Upper lobe of left lung (tissue), 6 donors: Measurements from ENCODE around the gene CCDC102B. TPM values are rescaled to one million over a fixed set of nuclear protein-coding genes. Genes with fewer than 3 reads are reported as not detected.
A peak's percentile ranks its signal among the peaks of the same experiment; 100 is the strongest.
"Not testable (repeated sequence)": the region's sequence is repeated elsewhere in the genome, so short reads cannot be mapped to it uniquely, and the experiment has no call there.

ENCODE experiments used
- ATAC-seq, 2 donors: fragments of 200-7000 bp; cut with Tn5 transposase; one replicate each; pipeline ENCODE4 v1.9.1; 2022; ENCODE audit warnings: mild to moderate bottlenecking in 2 of 2, moderate library complexity in 2 of 2; ENCODE audit not compliant: low FRiP score in 2 of 2
- DNase-seq, 2 donors: peaks; one replicate each; pipeline ENCODE4 v3.0.0-alpha.2; 2019 to 2020
- H3K27ac ChIP-seq, 4 donors: fragments of 200-600 bp; sonication (generic); one replicate each; pipeline ENCODE4 v1.5.1; 2016 to 2019
- H3K27me3 ChIP-seq, 4 donors: fragments of 200-600 bp; sonication (generic); one replicate each; pipeline ENCODE4 v1.5.1; 2017 to 2019
- H3K36me3 ChIP-seq, 4 donors: fragments of 200-600 bp; sonication (generic); one replicate each; pipeline ENCODE4 v1.5.1; 2016 to 2019
- H3K4me1 ChIP-seq, 4 donors: fragments of 200-600 bp; sonication (generic); one replicate each; pipeline ENCODE4 v1.5.1; 2018 to 2019
- H3K4me3 ChIP-seq, 4 donors: fragments of 200-600 bp; sonication (generic); one replicate each; pipeline ENCODE4 v1.5.1; 2017 to 2019; ENCODE audit warnings: mild to moderate bottlenecking in 2 of 4, moderate library complexity in 1 of 4
- H3K9me3 ChIP-seq, 4 donors: fragments of 200-600 bp; sonication (generic); one replicate each; pipeline ENCODE4 v1.5.1; 2018 to 2019
- CTCF ChIP-seq, 6 experiments: fragments of 450-650 bp in 4 of 6; fragments of 200-600 bp in 2 of 6; sonication (generic) in 2 of 6; IDR thresholded peaks; one replicate each; pipeline ENCODE4 v1.5.1; 2016 to 2019; ENCODE audit warnings: antibody characterized with exemption in 6 of 6
- EP300 ChIP-seq, 4 donors: sonication (generic); formaldehyde crosslinking; IDR thresholded peaks; one replicate each; pipeline ENCODE4 v1.5.1; 2017; ENCODE audit warnings: antibody characterized with exemption in 4 of 4, control low read depth in 2 of 4
- POLR2A ChIP-seq, 4 donors: fragments of 450-650 bp; IDR thresholded peaks; one replicate each; pipeline ENCODE4 v1.5.1; 2016 to 2017; ENCODE audit warnings: antibody characterized with exemption in 4 of 4, mild to moderate bottlenecking in 2 of 4
- POLR2AphosphoS5 ChIP-seq, 2 donors: sonication (generic); formaldehyde crosslinking; IDR thresholded peaks; one replicate each; pipeline ENCODE4 v1.5.1; 2017; ENCODE audit warnings: antibody characterized with exemption in 2 of 2
- WGBS, 2 donors: methylation state at CpG; one replicate each; pipeline ENCODE4 v1.1.5; 2017 to 2018; 5-methylcytosine and 5-hydroxymethylcytosine counted together
- total RNA-seq, 6 donors: library from RNA; depleted of rRNA in 4 of 6; stranded (reverse); fragments of >200 nt in 4 of 6; gene quantifications; one replicate each; pipeline versions ENCODE4 v1.1.0 to v1.2.1, GENCODE V29; 2016 to 2021
- donor health status: DM: no; HTN: no; CAD: no; lungs with moderate emphysema.
- donor health status: DM: no; HTN: yes; CAD: no; lungs with severe emphysema.

The CCDC102B gene
- total RNA-seq, 6 donors from 2014 or later, result 6.2 to 51.3 (median 20.3) TPM

- Histone ChIP-seq H3K27ac (no peak overlapping the region), H3K4me3 (no peak overlapping the region), H3K9me3 (no peaks in the 10 kb centered on the region), H3K27me3 (no peaks in the 10 kb centered on the region), H3K4me1 (no peaks in the 10 kb centered on the region), H3K36me3 (no peaks in the 10 kb centered on the region)
- no peak for TF ChIP-seq POLR2AphosphoS5 (IDR thresholded peaks at IDR 0.05)
- no peak for TF ChIP-seq POLR2A (IDR thresholded peaks at IDR 0.05)
- TF ChIP-seq CTCF (IDR thresholded peaks at IDR 0.05), result no peak
- no peak for TF ChIP-seq EP300 (IDR thresholded peaks at IDR 0.05)
- DNase-seq (no peak), ATAC-seq (no peak)
- 50 to 54% methylated on average over 2 of the region's 2 CpGs for WGBS, 2 donors
Observed at GRCh38 chr18:68780802-68781635, 16.9 kb upstream of the CCDC102B start.

- 72 to 87% methylated on average over 1 of the region's 1 CpG for WGBS, 2 donors
Observed at GRCh38 chr18:68783506-68783905, 14.4 kb upstream of the CCDC102B start.

GRCh38 chr18:68784071-68784470, 13.8 kb upstream of the CCDC102B start:
- no peak for DNase-seq
- H3K4me3 ChIP-seq, result no peak overlapping the region
- no peak for ATAC-seq
- no peaks in the 10 kb centered on the region for H3K36me3 ChIP-seq
- no peaks in the 10 kb centered on the region for H3K9me3 ChIP-seq
- WGBS, 2 donors, result 68 to 79% methylated on average over 3 of the region's 3 CpGs
- TF ChIP-seq POLR2AphosphoS5 (IDR thresholded peaks at IDR 0.05) (no peak), EP300 (IDR thresholded peaks at IDR 0.05) (no peak), POLR2A (IDR thresholded peaks at IDR 0.05) (no peak), CTCF (IDR thresholded peaks at IDR 0.05) (no peak)
- H3K4me1 ChIP-seq, result no peaks in the 10 kb centered on the region
- H3K27me3 ChIP-seq, result no peaks in the 10 kb centered on the region
- H3K27ac ChIP-seq, result no peak overlapping the region

More at GRCh38 chr18:68783506-68783905, 14.4 kb upstream of the CCDC102B start:
- Histone ChIP-seq H3K36me3 (no peaks in the 10 kb centered on the region), H3K4me1 (no peaks in the 10 kb centered on the region), H3K9me3 (no peaks in the 10 kb centered on the region), H3K27ac (no peak overlapping the region), H3K4me3 (no peak overlapping the region), H3K27me3 (no peaks in the 10 kb centered on the region)
- TF ChIP-seq POLR2A (IDR thresholded peaks at IDR 0.05) (no peak), CTCF (IDR thresholded peaks at IDR 0.05) (no peak), EP300 (IDR thresholded peaks at IDR 0.05) (no peak), POLR2AphosphoS5 (IDR thresholded peaks at IDR 0.05) (no peak)
- no peak for ATAC-seq
- DNase-seq, result no peak

GRCh38 chr18:68790290-68790689, 7.6 kb upstream of the CCDC102B start:
- H3K27me3 ChIP-seq, H3K9me3 ChIP-seq, H3K4me3 ChIP-seq, H3K4me1 ChIP-seq, ATAC-seq, H3K36me3 ChIP-seq, H3K27ac ChIP-seq: not testable (repeated sequence)
- WGBS, 2 donors, result 88 to 95% methylated on average over 18 to 21 of the region's 22 CpGs
- peak in 1 of 2 donors; percentile 13 for DNase-seq

- no peaks in the 10 kb centered on the region for H3K9me3 ChIP-seq
- H3K4me3 ChIP-seq, result no peak overlapping the region
- ATAC-seq (no peak), DNase-seq (no peak)
- H3K4me1 ChIP-seq, result no peaks in the 10 kb centered on the region
- H3K36me3 ChIP-seq, result no peaks in the 10 kb centered on the region
- H3K27me3 ChIP-seq, result no peaks in the 10 kb centered on the region
- no peak overlapping the region for H3K27ac ChIP-seq
- TF ChIP-seq POLR2AphosphoS5 (IDR thresholded peaks at IDR 0.05) (peak in 1 of 2 donors; percentile 34), EP300 (IDR thresholded peaks at IDR 0.05) (no peak), CTCF (IDR thresholded peaks at IDR 0.05) (no peak), POLR2A (IDR thresholded peaks at IDR 0.05) (no peak)
- 68 to 75% methylated on average over 2 of the region's 2 CpGs for WGBS, 2 donors
Observed at GRCh38 chr18:68791801-68792200, 6.1 kb upstream of the CCDC102B start.
